Rectal smooth muscle tissue (tissue), 1 donor: ENCODE measurements around the gene SCRN1.

ENCODE experiments used
- H3K27ac ChIP-seq: one replicate; pipeline ENCODE4 v1.7.0; 2013; ENCODE audit warnings: low read depth, low read length, inconsistent platforms
- H3K27me3 ChIP-seq: one replicate; pipeline ENCODE4 v1.7.0; 2013; ENCODE audit warnings: low read length; ENCODE audit not compliant: control insufficient read depth, insufficient read depth
- H3K36me3 ChIP-seq: one replicate; pipeline ENCODE4 v1.7.0; 2013; ENCODE audit warnings: low read length; ENCODE audit not compliant: control insufficient read depth, insufficient read depth
- H3K4me1 ChIP-seq: one replicate; pipeline ENCODE4 v1.7.0; 2013; ENCODE audit warnings: low read length; ENCODE audit not compliant: control insufficient read depth, insufficient read depth
- H3K4me3 ChIP-seq: one replicate; pipeline ENCODE4 v1.7.0; 2013; ENCODE audit warnings: low read length
- H3K9ac ChIP-seq: one replicate; pipeline ENCODE4 v1.7.0; 2013; ENCODE audit warnings: low read length

The SCRN1 gene, protein sequence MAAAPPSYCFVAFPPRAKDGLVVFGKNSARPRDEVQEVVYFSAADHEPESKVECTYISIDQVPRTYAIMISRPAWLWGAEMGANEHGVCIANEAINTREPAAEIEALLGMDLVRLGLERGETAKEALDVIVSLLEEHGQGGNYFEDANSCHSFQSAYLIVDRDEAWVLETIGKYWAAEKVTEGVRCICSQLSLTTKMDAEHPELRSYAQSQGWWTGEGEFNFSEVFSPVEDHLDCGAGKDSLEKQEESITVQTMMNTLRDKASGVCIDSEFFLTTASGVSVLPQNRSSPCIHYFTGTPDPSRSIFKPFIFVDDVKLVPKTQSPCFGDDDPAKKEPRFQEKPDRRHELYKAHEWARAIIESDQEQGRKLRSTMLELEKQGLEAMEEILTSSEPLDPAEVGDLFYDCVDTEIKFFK

GRCh38 chr7:29989257-29989995 is at the start of gene SCRN1:
Gene SCRN1 (minus strand): TSS chr7:29989801. CDS start chr7:29969067, 20,734 bp downstream.
- Histone ChIP-seq H3K36me3 (no peaks in the 10 kb centered on the region), H3K27me3 (no peaks in the 10 kb centered on the region), H3K4me1 (peaks cover 3% of the 10 kb centered on the region), H3K9ac (peak within 1 kb of the TSS; percentile 26), H3K27ac (peak within 1 kb of the TSS; percentile 82), H3K4me3 (peak within 1 kb of the TSS; percentile 89)

DNA sequence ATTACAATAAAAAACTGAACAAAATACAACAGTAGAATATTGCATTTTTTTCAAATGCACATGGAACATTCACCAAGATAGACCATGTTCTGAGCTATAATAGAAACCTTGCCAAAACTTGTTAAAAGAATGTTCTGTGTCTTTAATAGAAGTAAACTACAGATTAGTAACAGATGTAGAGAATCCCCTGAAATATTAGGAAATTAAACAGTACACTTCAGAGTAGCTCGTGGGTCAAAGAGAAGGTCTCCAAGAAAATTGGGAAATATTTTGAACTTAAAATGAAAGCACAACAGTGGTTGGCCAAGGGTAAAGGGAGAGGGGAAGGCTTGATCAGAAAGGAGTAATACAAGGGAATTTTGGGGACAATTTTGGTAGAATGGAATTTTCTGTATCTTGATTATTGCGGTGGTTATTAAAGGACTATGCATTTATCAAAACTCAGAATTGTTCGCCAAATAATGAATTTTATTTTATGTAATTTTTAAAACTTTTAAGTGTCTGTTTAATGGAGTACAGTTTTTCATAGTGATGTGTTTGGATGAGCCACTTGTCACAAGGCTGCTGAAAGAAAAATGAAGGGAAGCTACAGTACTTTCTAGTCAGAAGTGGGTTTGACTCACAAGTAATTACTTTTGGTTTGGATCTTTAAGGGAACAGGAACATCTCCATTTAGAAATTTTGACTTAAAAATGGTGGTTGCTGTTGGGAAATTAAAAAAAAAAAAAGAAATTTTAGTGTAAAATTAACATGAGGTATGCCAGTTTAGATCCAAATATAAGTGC is 48.8 kb upstream of the SCRN1 start:
- Histone ChIP-seq H3K4me3 (no peak overlapping the region), H3K27me3 (no peaks in the 10 kb centered on the region), H3K27ac (no peak overlapping the region), H3K36me3 (no peaks in the 10 kb centered on the region), H3K9ac (no peak overlapping the region), H3K4me1 (peaks cover 3% of the 10 kb centered on the region)

DNA sequence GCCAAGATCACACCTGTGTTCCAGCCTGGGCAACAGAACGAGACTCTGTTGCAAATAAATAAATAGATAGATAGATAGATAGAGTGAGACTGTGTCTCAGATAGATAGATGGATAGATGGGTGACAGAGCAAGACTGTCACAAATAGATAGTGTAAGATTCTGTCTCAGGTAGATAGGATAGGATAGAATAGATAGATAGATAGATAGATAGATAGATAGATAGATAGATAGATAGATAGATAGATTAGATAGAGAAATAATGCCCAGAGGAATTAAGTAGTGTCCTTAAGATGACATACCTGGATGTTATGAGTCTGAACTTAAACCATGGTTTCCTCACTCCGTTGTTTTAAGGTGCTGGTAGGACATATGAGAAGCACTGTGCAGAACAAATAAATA is 46.6 kb upstream of the SCRN1 start:
- H3K4me1 ChIP-seq: peaks cover 3% of the 10 kb centered on the region

GRCh38 chr7:30034501-30034900 is 44.9 kb upstream of the SCRN1 start:
- Histone ChIP-seq H3K4me3 (no peak overlapping the region), H3K9ac (no peak overlapping the region), H3K27me3 (no peaks in the 10 kb centered on the region), H3K27ac (no peak overlapping the region), H3K36me3 (no peaks in the 10 kb centered on the region), H3K4me1 (no peaks in the 10 kb centered on the region)

More for the DNA sequence above, 46.6 kb upstream of the SCRN1 start:
- no peak overlapping the region for H3K27ac ChIP-seq
- no peak overlapping the region for H3K9ac ChIP-seq
- H3K36me3 ChIP-seq: no peaks in the 10 kb centered on the region
- H3K27me3 ChIP-seq: no peaks in the 10 kb centered on the region
- no peak overlapping the region for H3K4me3 ChIP-seq

DNA sequence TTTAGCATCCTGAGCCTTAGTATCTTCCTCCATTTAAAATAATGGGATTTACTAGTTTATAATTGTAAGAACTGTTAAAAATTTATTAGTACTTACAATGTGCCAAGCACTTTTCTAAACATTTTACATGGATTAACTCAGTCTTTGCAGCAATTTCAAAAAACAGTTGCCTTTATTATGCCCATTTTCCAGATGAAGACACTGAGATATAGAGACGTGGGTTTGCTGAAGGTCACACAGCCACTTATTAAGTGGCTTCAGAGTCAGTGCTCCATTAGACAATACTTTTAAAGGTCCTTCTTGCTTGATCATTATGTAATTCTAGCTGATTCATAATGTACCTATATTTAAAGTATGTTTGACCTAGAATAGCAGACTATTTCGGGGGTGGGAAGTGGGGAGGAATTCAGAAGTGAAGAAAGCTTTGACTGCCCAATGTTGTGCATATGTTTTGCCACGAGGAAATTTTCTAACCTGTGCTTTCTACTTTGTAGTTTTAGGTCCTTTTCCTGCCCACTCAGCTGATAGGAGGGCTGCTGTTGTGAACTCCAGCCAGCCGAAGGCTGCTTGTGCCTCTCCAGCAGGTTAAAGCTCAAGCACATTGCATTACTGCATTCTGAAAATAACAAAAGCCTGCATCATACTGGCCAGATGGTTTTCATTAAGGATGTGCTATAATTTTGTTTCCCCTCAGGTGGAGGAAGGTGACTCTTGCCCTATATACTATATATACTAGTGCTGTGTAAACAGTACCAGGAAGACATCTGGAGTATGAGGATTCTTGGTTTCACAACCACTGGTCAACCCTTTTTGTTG is 42.9 kb upstream of the SCRN1 start:
- Histone ChIP-seq H3K9ac (no peak overlapping the region), H3K4me3 (no peak overlapping the region), H3K4me1 (peaks cover 7% of the 10 kb centered on the region), H3K27ac (no peak overlapping the region), H3K36me3 (no peaks in the 10 kb centered on the region), H3K27me3 (no peaks in the 10 kb centered on the region)

DNA sequence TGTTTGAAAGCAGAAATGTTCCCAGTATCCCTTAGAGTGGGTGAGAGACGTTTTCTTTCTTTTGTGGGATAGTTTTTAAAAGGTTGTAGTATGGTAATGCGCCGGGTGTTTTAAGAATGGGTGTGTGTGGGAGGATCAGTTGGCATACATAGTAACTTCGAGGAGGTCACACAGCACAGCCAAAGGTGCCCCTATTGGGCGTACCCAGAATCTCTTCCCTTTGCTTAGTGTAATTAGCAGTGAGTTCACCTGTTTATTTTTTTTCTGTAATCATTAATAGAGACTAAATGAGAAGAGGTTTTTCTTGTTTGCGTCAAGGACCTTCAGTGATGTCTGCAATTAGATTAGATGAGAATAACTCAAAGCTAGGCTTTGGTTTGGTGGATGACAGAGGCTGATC is 40.1 kb upstream of the SCRN1 start:
- no peak overlapping the region for H3K27ac ChIP-seq
- H3K4me3 ChIP-seq: peak overlapping the region; percentile 77
- H3K27me3 ChIP-seq: no peaks in the 10 kb centered on the region
- no peaks in the 10 kb centered on the region for H3K36me3 ChIP-seq
- H3K9ac ChIP-seq: no peak overlapping the region
- peaks cover 11% of the 10 kb centered on the region for H3K4me1 ChIP-seq

DNA sequence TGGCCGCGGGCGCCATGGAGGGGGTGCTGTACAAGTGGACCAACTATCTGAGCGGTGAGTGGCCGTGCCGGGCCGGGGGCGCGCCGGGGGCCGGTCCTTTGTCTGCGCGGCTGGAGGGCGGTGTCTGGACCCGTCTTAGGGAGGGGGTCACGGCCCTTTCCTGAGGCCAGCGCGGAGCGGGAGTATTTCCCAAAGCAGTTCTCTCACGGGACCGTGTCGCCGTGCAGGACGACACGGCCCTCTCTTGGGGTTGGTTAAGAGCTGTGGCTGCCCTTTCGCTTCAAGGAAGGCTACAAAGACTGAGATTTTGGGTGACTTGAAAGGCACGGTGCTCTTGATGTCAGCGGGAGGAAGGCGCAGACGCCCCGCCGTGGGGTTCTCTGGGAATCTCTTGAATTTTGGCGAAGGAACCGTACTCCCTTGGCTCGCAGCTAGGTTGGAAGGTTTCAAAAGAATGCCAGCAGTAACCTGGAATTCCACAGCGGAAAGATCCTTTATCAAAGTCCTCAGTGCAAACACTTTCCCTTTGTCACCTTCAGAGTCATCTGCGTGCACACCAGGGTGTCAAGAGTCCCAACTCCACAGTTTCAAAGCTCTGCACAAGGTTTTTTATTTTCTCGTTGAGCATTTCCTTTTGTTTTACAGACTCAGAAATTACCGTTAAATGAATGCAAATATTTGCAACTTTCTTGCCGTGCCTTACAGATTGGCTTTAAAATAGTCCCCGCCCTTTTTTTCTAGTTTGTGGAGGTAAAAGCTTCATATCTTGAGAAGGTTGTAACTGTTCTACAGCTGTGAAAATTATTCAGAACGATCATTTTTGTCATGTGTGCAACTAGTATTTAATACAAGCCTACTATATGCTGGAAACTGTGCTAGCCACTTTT is 39.4 kb upstream of the SCRN1 start:
- peaks cover 11% of the 10 kb centered on the region for H3K4me1 ChIP-seq
- H3K9ac ChIP-seq: peak overlapping the region; percentile 59
- H3K27me3 ChIP-seq: no peaks in the 10 kb centered on the region
- peak overlapping the region; percentile 77 for H3K4me3 ChIP-seq
- no peaks in the 10 kb centered on the region for H3K36me3 ChIP-seq
- H3K27ac ChIP-seq: peak overlapping the region; percentile 67

DNA sequence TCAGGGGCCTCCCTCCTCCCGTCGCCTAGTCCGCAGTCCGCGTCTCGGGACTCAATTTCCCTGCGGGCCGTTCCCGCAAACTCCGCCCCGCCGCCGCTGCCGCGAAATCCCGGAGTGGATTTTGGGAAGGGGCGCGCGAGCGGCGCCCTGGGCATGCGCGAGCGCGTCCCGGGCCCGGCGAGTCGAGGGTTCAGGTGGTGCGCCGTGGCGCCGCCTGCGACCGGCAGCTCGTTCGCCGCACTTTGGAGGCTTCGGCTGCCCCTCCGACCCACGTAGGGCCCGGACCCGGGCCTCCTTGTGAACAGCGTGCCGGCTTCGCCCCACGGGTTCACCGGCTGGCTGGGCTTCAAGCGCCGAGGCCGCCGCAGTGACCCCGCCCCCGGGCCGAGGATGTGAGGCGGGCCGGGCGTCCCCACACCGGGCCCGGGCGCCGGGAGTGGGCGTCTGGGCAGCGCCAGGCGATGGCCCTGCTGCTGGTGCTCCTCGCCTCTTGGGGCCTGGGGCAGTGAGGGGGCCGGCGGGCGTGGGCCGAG is 38.7 kb upstream of the SCRN1 start, which contains the start of gene PLEKHA8:
Gene PLEKHA8 (plus strand): TSS at position 197 of the 533 bp plus-strand sequence. CDS start 351 bp downstream, outside the sequence.
- peak within 1 kb of the TSS; percentile 78 for H3K27ac ChIP-seq
- peak within 1 kb of the TSS; percentile 77 for H3K4me3 ChIP-seq
- H3K9ac ChIP-seq: peak within 1 kb of the TSS; percentile 59
- no peaks in the 10 kb centered on the region for H3K27me3 ChIP-seq
- peaks cover 11% of the 10 kb centered on the region for H3K4me1 ChIP-seq
- no peaks in the 10 kb centered on the region for H3K36me3 ChIP-seq

DNA sequence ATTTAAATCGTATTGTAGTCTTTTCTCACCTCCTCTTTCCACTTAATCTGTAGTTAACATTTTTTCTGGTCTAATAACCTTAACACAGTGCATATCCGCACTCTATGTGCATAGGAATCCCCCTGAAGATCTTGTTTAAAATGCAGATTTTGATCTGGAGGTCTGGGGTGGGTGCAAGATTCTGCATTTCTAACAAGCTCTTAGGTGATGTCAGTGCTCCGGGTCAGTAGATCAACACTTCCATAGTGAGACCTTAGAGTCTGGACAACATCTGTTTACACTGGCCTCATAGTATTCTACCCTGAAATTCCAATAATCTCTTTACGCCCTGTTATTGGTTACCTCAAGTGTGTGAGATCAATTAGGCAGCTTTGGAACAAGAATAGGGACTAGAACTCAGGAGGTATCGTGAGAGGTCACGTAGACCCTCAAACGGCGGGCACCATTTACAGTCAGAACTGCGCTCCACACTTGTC is 38.2 kb upstream of the SCRN1 start:
- Histone ChIP-seq H3K4me1 (peaks cover 11% of the 10 kb centered on the region), H3K27ac (peak overlapping the region; percentile 67)

GRCh38 chr7:30027065-30027456 is 37.5 kb upstream of the SCRN1 start:
- Histone ChIP-seq H3K4me3 (peak overlapping the region; percentile 77), H3K36me3 (no peaks in the 10 kb centered on the region), H3K27ac (peak overlapping the region; percentile 78), H3K4me1 (peaks cover 11% of the 10 kb centered on the region), H3K9ac (peak overlapping the region; percentile 8), H3K27me3 (no peaks in the 10 kb centered on the region)

More for the DNA sequence above, 38.2 kb upstream of the SCRN1 start:
- Histone ChIP-seq H3K4me3 (peak overlapping the region; percentile 77), H3K36me3 (no peaks in the 10 kb centered on the region), H3K27me3 (no peaks in the 10 kb centered on the region), H3K9ac (no peak overlapping the region)
